ENCODE results near the gene LHPP.

LHPP gene

DNA sequence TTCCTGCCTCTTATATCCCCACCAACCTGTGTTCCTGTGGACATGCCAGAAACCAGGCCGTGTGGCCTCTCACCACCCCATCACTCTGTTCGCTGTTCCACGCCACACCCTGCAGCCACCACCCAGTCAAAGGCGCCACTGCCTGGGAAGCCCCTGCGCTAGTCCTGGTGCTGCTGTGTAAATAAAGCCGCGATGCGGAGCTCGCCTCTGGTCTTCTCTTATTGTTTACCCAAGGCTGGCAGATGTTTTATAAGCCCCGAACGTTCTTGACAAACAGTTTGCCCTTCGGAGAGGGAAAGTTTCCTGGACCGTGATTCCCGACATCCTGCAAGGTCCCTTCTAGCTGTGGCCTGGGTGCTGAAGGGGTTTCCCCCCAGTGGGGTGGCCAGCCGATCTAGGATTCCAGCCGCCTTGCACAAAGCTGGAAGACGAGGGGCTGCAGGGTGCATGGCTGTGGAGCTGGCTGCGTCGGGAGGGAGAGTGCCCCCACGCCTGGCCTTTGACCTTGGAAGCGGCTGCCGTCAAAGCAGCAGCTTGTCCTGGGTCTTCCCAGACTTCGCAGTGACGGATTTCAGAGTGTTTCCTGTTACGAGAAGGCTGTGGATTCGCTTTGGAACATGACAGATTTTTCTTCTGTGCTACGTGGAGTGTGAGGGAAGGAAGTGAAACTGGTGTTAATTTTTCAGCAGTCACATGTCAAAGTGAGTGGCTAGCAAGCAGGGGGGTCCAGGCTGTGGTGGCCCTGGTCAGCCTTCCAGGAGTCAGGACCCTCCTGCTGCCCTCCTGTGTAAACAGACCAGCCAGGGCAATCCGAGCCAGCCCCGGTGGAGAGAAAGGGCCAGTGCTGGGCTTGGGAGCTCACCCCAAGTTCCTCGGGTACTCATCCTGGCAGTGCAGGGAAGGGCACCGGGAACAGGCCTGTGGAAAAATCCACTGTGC is 61.6 kb downstream of the LHPP start:
- no peak for DNase-seq

DNA sequence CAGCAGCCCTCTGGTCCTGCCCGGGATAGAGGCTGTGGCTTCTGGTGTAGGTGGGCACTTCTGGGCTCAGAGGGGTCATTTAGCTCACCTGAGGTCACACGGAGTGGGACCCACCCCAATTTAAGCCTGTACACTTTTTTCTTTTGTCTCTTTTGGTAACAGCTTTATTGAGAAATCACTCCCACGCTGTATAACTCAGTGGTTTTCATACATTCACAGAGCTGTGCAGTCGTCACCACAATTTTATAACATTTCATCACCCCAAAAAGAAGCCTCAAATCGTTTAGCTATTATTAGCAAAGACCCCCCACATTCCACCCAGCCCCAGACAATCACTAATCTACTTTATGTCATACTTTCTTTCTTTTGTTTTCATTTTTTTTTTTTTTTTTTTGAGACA is 62.3 kb downstream of the LHPP start:
- no peak for DNase-seq

DNA sequence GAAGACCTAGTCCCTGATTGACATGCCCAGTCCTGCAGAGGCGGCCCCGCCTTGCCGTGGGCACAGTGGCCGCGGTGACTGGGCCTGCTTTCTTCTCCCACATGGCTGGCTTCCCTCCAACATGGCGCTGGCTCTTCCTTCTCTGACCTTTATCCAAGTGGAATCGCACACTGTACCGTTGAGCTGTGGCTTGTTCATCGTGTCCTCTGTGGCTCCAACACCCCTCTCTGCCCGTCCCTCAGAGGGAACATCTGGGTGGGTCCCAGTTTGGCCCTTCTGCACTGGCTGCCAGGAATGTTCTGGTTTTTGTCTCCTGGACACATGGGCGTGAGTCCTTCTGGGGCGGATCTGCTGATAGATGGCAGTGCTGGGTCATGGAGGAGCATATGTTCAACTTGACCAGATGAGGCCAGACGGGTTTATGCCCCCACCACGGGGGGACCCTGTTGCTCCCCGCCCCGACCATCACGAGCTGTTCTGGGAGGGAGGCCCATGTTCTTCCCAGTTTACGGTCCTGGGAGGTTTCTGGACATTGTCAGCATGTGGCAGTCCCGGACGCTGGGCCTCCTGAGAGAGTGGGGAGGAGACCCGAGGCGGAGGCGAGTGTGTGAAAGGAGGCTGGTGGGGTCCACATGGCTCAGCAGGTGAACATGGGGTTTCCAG is 63.5 kb downstream of the LHPP start:
- no peak for DNase-seq

DNA sequence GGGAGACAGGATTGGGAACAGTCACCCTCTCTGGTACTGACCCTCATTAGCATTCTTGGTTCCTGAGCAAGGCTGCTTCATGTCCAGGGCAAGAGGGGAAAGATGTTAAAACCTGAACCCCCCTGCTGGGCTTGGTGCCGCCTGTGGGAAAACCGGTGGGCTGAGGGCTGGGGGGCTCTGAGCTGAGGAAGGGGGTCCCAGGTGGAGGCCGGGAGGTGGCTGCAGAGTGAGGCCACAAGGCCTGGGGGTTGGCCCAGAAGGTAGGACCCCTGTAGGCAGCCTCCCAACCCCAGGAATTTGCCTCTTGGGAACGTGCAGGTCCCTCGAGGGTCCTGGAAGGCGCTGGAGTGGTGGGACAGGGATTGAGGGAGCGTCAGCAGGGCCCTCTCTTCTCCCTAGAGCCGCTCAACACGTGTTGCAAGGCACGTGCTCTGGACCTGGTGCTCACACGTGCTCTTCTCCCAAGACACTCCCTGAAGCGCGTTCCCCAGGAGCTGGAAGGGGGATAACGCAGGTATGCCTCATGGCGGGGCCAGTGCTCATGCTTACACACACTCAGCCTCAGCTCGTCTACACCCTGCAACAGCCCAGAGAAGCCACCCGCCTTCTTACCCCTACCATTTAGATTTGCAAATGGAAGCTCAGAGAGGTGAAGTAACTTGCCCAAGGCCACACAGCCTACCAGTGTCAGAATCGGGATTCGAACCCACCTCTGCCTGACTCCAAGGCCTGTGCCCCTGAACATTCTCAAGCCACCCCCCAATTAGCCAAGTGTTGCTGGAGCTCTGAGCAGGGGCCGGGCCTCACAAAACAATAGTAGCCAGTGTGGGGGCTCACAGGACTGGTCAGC is 64.4 kb downstream of the LHPP start:
- no peak for DNase-seq

DNA sequence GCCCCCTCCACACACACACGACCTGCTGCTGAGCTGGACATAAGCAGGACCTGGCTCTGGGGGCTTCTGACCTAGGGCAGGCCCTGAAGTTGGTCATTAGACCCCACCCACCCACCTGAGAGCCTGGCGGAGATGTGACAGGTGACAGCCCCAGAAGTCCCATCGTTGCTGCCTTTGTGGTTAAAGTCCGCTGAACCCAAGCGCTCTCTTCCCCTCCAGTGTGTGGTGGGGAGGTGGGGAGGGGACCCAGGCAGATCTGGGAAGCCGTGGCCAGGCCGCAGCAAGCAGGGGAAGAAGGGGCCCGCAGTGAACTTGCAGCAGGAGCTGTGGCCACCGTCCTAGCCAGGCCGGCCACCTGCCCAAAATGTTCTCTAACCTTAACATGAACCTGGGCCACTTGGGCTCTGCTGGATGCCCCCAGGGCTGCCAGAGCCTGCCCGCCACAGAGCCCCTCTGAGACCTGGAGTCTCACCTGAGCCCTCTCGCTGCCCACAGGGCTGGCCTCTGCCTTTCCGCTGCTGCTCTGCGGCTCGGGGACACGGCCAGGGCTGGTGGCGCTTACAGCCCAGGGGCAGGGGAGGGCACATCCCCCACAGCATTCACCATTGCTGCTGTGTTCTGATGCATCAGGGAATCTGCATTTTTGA is 65.1 kb downstream of the LHPP start:
- DNase-seq, result no peak

DNA sequence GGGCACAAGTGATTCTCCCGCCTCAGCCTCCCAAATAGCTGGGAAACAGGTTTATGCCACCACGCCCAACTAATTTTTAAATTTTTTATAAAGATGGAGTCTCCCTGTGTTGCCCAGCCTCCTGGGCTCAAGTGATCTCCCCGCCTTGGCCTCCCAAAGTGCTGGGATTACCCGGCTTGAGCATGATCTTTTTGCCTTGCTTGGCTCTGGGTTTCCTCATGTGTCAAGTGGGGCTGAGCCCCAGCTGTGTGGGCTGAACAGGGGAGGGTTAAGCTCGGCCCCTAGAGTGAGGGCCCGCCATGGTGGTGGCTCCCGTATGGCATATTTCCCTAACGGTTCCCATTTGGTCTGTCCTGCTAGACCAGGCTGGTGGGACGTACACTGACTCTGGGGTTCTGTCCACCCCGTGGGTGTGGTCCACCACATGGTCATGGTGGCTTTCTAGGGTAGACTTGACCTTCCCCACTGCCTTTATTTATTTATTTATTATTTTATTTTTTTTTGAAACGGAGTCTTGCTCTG is 66.3 kb downstream of the LHPP start:
- DNase-seq, result no peak

DNA sequence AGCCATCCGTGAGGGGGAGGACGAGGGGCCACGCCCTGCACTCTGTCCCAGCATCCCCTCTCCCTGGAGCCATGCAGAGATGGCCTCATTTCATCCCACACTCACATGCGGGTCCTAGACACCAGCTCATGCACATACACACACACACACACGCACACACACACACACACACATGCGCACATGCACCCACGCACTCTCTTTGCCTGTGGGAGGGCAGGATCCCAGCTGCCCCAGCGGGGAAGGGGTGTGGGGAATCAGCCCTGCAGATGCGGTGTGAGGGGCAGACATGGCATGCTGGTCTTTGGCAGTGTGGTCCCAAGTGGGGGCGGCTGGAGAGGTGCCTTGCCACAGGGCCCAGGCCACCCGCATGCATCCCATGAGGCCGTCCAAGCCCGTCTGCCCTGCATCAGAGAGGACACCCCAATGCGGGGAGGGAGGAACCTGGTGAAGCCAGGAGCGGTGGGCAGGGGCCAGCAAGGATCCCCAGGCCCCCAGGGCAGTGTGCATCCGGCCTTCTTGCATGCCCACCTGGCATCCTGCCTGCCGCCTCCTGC is 68.1 kb downstream of the LHPP start:
- DNase-seq, result no peak

DNA sequence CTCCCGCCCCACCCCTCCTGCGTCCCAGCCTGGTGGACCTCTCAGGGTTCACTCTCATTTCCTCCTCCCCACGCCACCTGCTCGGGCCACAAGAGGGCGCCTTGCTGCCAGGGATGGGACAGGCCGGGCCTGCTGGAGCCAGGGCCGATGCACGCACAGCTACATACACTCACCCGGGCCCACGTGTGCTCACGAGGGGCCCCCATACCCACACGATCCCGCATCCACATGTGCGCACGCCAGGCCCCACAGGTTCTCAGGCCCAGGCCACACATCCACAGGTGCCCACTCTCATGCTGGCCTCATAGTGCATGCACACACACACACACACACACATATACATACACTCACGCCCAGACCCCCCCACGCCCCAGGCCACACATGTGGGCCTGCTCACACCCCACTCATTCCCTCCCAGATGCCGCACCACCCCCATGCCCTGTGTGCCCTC is 68.6 kb downstream of the LHPP start:
- DNase-seq, result peak; percentile 78 to 84

DNA sequence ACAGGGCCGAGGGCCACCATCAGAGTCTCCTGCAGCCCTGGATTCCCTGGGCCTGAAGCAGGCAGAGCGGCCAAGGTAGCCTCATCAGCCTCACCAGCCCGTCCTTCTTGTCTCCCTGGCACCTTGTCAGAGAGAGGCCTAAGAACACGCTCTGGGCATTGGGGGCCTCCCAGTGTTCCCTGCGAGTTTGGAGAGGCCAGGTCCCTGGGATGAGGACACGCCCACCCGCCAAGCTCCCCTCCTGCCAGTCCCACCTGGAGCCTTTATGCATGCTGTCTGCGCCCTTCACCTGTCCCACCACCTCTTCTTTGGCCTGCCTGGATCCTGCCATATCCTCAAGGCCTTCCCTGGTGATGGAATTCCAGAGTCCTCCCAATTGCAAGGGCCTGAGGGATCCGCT is 69.2 kb downstream of the LHPP start:
- no peak for DNase-seq

DNA sequence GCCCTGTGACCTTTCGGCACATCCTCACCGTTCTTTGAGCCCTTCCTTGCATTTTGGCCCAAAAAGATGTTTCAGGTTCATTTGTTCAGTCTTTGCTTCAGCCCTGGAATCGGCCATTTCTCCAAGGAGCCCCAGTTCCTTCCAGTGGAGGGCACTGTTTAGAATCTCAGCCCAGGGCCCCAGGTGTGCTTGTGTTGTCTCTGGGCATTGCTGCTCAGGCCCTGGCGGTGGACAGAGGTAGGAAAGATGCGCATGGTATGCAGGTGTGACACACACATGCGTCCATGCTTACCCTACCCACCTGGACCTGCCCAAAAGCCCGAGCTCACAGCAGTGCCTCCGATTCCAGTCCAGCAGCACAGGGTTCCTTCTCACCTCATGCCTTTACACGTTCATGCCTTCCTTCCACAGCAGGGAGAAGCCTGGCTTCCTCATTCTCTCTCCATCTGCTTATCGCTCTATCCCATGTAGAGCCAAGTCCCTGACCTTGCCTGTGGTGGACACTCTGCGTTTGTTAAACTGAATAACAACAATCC is 70.6 kb downstream of the LHPP start:
- DNase-seq, result no peak

DNA sequence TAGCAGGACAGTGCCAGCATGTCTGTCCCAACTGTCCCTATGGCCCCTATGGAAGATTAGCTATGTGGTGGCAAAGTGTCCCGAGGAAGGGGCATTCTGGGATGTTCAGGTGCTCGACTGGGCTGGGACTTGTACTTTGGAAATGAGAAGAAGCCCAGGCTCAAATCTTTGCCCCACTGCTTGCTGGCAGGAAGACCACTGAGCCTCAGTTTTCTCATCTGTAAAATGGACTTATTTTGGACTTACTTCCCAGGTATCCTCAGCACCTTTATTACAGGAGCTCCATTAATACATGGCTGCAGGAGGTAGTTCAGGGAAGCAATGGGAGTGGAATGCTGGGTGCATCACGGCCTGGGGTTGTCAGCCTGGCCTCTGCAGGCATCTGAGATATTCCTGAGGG is 71.2 kb downstream of the LHPP start:
- DNase-seq, result no peak

DNA sequence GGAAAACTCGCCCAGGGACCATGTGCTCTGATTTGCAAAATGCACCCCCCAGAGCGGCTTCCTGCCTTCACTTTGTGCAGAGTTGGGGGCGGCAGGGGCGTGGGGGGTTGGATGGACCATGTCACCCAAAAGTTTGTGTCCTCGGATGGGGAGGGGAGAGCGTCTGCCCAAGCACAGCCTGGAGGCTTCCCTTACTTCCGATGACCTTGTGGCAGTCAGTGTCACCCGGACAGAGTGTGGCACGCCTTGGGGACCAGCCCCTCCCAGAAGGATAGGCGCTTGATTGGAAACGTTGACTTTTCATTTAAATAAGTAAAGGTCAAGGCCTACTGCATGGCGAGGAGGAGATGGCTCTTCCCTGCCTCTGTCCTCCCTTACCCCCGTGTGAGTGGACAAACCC is 71.6 kb downstream of the LHPP start:
- DNase-seq, result no peak

DNA sequence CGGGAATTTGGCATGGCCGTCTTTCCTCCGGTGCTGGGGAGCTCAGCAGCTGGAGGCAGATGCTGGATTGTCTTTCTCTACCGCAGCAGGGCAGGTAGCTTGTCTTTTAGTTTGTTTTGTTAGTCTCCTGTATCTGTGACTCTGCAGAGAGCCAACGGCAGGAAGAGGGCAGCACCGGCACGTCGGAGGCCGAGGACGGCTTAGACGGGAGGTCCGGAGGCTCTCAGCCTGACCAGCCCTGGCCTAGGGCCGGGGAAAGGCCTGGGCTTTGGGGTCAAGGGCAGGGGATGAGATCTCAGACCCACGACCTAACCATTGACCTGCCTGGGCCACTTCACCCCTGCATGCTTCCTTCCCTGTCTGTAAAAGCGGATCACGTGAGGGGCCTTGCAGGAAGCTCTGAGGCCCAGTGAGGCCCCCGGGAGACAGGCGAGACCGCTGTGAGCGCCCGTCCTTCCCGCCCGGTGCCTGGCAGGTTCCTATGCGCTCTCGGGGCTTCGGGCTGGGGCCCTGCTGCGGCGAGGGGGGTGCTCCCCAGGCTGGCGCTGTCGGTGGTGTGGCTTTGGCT is 72.7 kb downstream of the LHPP start:
- no peak for DNase-seq

DNA sequence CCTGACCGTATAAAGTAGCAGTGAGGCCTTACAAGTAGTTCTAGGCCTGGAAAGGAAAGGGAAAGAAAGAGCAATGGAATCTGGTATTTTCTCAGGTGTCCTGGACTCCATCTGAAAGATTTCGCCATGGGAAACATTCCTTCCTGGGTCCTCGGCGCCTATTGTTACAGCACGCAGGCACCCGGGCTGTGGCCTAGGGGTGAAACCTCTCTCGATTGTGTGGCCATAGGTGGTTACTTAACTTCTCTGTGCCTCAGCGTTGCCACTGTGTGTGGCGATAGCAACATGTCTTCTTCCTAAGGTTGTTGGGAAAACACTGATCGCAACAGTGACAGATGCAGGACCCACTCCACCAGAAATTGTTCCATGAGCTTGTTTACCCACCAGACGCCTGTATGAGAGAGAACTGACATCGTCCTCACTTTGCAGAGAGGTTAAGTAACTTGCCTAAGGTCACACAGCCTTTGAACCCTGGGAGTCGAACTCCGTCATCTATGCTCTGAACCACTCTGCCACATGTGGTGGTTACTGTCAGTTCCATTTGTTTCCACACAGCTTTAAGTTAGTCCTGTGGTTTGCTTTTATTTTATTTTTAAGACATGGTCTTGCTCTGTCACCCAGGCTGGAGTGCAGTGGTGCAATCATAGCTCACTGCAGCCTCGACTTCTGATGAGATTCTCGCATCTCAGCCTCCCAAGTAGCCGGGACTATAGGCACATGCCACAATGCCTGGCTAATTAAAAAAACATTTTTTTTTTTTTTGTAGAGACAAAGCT is 73.4 kb downstream of the LHPP start:
- DNase-seq, result no peak

DNA sequence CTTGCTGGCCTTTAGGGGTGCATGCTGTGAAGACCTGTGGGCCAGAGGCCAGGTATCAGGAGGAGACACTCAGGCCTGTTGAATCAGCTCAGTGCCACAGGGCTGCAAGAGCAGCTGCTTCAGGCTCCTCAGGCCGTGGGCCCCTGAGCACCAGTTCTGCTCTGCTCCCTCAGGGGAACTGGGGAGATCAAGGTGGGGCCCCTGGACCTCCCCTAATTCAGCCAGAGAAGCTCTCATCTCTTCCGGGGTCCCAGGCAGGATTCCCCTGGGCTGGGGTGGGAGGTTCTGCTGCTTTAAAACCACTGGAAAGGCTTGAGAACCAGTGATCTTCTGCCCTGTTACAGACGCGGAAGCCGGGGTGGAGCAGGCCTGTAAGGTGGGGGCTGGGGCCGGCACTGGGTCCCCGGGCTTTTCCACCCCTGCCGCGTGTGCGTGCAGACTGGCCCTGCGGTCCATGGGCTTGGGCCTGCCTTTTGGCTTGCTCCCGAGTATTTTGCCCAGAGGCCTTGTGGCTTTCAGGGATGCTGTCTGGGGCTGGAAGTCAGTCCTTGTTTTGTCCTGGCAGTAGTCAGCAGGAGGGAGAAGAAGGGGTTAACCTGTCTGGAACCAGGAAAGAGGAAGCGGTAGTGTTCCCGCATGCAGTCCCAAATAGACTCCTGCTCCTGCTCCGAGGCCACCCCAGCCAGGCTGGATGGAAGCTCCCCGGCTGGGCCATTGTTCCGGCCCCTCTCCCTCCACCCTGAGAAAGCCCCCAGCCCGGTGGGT is 74.3 kb downstream of the LHPP start:
- no peak for DNase-seq

DNA sequence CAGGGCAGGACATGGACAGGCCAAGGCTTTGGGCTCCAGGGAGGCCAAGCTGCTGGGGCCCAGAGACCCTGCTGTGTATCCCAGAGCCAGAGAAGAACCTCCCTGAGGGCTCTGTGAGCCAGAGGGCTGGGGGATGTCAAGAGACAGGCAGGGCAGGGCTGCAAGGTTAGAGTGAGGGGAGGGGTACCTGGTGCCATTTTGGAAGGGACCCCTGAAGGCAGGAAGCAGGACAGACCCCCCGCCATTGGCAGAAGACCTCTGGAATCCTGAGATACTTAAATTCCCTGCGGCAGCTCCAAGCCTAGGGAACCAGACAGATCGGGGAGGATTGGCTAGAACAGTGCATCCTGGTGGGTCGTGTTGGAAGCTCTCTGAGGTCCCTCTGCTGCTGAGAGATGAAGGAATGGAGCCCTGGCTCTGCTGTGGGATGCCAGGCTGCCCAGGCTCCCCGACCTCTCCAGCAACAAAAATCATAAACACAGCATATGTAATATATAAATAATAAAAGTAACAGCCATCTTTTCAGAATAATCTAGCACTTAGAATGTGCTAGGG is 75.0 kb downstream of the LHPP start:
- DNase-seq, result no peak

DNA sequence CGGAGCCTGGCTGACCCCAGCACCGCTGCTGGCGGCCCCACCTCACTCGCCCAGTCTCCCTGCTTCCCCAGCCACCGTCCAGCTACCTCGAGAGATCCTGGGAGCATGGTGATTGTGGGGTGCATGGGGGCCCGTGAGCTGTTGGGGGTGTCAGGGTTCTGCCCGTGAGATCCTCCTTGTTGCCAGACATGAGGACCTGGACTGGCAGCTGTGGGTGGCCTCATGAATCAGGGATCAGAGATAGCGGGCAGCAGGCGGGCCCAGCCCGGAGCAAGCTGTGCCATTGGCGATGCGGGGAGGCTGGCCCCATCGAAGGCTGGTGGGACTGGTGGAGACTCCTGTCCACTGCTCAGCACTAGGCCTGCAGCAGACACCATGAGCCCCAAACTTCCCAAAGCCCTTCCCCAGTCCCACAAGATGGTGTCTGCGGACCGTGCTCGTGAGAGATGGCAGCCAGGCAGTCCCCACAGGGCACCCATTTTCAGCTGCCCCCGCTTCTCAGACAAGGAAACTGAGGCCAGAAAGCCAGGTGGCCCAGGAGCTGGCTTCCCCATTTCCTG is 75.6 kb downstream of the LHPP start:
- no peak for DNase-seq

DNA sequence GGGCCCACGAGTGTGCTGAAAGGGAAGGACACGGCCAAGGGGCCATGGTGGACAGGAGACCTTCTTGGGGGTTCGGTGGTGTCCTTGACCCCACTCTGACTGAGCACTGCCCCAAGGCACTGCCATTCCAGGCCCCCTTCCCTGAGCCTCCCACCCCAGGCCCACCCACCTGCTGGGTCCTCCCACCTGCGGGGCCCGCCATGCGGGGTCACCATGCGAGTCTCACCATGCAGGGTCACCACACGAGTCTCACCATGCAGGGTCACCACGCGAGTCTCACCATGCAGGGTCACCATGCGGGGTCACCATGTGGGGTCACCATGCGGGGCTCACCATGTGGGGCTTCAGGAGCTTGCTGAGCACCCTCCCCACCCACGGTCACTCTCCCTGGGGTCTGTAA is 76.3 kb downstream of the LHPP start:
- no peak for DNase-seq

DNA sequence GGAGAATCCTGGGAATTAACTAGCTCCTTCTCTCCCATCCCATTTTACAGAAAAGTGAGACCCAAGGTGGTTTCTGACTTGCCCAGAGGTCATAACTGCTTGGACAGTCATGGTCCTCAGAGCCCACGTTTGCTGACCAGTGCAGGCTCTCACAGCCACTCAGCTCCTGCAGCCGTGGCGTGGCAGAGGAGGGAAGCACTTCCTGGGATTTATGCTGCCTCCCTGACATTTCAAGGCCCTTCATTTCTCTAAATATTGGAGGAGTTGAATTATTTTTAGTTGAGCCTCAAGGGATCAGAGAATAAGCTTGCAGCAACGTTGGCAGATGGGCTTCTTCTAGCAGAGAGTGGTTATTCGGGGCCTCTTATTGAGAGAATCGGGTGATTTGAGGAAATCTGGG is 77.1 kb downstream of the LHPP start:
- no peak for DNase-seq

All from stimulated activated CD4-positive, alpha-beta T cell treated with anti-CD3 and anti-CD28 coated beads, Interleukin-4, amount 100 ng/mL, for 4 hours (primary cell).